GM21360 (cell line): ENCODE results near the gene ARAP3.
"Not testable (repeated sequence)": the region's sequence is repeated elsewhere in the genome, so short reads cannot be mapped to it uniquely, and the experiment has no call there.

Experiments used
- ATAC-seq: cut with Tn5 transposase; IDR thresholded peaks from one replicate; pipeline ENCODE4 v1.9.1; 2021; ENCODE audit warnings: mild to moderate bottlenecking, moderate library complexity; ENCODE audit not compliant: unreplicated experiment

ARAP3 gene, protein sequence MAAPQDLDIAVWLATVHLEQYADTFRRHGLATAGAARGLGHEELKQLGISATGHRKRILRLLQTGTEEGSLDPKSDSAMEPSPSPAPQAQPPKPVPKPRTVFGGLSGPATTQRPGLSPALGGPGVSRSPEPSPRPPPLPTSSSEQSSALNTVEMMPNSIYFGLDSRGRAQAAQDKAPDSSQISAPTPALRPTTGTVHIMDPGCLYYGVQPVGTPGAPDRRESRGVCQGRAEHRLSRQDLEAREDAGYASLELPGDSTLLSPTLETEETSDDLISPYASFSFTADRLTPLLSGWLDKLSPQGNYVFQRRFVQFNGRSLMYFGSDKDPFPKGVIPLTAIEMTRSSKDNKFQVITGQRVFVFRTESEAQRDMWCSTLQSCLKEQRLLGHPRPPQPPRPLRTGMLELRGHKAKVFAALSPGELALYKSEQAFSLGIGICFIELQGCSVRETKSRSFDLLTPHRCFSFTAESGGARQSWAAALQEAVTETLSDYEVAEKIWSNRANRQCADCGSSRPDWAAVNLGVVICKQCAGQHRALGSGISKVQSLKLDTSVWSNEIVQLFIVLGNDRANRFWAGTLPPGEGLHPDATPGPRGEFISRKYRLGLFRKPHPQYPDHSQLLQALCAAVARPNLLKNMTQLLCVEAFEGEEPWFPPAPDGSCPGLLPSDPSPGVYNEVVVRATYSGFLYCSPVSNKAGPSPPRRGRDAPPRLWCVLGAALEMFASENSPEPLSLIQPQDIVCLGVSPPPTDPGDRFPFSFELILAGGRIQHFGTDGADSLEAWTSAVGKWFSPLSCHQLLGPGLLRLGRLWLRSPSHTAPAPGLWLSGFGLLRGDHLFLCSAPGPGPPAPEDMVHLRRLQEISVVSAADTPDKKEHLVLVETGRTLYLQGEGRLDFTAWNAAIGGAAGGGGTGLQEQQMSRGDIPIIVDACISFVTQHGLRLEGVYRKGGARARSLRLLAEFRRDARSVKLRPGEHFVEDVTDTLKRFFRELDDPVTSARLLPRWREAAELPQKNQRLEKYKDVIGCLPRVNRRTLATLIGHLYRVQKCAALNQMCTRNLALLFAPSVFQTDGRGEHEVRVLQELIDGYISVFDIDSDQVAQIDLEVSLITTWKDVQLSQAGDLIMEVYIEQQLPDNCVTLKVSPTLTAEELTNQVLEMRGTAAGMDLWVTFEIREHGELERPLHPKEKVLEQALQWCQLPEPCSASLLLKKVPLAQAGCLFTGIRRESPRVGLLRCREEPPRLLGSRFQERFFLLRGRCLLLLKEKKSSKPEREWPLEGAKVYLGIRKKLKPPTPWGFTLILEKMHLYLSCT (N-terminal part only)

DNA sequence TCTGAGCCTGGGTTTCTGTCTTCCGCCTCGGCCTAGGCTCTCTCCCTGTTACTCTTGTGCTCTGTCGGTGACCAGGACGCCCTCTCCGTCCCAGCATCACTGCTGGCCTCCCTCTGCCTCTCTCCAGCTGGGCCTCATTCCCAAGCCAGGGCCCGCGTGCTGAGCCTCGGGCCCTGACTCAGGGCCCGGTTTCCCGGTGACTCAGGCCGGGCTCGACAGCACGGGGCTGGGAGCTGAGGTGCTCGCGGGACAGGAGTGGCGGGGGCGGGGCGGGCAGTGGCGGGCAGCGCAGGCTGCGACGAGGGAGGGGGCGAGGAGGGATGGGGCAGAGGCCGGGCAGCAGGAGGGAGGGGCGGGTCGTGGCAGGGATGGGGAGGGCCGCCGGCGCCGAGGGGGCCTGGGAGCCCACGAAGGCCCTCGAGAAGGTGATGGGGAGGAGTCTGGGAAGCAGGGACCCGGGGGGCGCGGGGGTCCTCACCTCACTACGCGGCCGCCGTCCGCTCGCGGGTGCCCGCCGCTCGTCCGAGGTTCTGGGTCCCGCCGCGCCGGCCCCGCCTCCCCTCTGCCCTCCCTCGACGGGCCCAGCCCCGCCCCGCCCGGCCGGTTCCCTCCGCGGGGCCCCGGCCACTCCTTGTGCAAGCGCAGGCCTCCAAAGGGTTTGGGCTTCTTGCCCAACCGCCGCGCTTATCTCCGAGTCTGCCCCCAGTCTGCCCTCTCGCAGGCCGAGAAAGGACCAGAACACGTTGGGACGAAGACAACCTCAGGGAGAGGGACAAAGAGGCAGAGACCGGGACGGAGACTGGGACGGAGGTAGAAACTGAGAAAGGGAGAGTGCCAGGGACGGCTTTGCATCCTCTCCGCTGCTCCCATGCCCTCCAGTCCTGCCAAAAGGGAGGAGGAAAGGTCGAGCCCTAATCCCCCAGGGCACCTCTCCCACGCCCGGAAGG is at the start of gene ARAP3:
TSS of gene ARAP3 (minus strand) at position 536 of the 947 bp plus-strand sequence. CDS start 1,744 bp downstream, outside the sequence.
- peak; percentile 51 for ATAC-seq

DNA sequence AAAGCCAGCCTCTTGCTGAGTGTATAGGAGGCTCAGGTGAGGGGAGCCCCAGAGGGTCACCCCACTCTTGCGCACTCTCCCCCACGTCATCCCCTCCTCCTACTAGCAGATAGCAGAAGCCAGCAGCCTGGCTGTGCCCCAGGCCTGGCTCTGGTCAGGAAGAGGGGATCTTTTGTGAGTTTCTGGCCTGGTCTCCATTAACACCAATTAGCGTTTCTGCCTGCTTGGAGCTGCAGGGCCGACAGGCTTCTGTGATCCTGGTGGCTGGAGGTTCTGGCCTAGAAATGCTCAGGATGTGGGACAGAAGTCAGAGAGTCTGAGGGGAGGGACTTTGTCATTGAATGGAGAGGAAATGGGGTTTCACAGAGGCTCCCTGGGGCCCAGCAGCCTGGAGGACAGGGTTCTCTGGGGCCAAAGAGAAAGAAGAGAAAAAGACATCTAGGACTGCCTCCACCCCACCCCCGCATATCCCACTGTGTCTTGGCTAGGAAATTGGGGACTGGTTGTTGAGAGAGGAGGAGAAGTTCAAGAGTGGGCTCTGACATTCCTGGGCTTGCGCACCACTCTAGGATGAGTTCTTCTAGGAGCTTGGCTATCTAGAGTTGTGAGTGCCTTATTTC is 47.5 kb upstream of the ARAP3 start:
- no peak for ATAC-seq

DNA sequence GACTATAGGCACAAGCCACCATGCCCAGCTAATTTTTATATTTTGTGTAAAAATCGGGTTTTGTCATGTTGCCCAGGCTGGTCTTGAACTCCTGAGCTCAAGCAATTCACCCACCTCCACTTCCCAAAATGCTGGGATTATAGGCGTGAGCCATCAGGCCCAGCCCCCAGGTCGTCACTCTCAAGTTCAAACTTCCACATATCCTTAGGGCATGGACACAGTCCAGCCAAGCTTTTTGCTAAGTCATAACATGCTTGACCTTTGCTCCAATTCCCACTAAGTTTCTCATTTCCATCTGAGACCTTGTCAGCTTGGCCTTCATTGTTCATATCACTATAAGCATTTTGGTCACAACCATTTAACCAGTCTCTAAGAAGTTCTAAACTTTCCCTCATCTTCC is 43.9 kb upstream of the ARAP3 start:
- no peak for ATAC-seq

DNA sequence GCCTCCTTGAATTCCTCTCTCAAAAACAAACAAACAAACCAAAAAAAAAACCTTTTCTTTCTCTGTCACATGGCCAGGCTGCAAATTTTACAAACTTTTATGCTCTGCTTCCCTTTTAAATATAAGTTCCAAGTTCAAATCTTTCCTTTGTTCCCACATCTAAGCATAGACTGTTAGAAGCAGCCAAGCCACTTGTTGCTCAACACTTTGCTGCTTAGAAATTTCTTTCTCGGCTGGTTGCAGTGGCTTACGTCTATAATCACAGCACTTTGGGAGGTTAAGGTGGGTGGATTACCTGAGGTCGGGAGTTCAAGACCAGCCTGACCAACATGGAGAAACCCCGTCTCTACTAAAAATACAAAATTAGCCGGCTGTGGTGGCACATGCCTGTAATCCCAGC is 43.1 kb upstream of the ARAP3 start:
- ATAC-seq = not testable (repeated sequence)

DNA sequence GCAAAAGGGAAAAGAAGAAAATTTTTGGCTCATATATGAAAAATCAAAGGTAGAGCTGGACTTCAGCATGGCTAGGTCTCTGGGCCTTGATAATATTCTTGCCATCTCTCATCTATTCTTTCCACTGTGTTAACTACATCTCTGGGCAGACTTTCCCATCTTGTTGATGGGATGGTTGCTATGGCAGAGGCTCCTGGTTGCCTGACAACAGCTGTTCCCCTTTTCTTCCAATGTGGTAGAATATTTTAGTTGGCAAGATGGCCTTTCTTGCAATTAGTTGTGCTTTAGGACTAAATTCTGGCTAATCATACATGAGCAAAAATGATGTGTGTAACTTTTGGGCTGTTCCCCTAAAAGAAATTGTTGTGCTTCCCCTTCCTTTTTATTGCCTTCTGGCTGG is 40.2 kb upstream of the ARAP3 start:
- no peak for ATAC-seq

DNA sequence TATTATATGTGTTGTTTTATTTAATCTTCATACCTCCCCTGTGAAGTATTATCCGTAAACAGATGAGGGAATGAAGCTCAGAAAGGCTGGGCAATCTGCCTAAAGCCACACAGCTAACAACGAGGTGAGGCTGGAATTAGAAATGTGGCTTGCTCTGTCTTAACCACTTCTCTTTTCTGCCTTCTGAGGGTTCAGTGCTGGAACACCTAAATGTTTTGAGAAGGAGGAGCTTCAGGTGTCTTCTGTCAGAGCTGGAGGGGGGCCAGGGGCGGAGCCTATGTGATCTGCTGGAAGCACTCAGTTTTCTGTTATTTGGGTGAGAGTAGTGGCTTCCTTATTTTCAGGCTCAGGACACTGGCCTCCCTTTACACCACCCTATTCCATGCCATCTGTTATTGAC is 35.0 kb upstream of the ARAP3 start:
- ATAC-seq = no peak

DNA sequence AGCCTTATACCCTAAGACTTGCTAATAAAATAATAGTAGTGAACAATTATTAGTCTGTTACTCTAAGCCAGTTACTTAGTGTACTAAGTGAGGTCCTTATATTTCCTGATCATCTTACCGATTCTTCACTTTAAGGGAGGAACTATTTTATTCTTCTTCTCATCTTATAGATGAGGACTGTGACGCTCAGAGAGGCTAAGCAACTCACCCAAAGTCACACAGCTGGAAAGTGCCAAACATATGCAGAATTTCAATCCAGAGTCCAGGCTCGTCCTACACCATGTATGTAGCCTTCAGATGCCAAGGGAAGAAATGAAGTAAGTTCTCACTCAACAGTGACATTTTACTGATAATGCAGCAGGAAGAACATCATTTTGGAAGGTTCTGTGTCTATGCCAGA is 34.4 kb upstream of the ARAP3 start:
- ATAC-seq = no peak

DNA sequence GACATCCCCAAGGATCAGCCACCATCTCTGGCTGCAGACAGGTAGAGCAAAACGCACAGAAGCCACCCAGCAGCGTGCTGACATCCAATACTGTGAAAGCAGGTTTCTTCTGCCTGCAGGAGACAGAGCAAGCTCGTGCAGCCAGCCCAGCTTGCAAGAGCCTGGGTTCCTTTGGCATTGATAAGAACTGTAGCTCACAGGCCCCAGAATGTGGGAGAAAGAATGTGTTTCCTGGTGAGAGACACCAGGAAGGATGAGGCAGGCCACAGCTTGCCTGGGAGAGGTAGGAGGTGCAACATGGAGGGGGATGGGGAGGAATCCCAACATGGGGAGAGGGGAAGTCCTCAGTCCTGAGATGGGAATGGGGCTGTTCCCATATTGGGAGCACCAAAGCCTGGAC is 34.0 kb upstream of the ARAP3 start:
- no peak for ATAC-seq

DNA sequence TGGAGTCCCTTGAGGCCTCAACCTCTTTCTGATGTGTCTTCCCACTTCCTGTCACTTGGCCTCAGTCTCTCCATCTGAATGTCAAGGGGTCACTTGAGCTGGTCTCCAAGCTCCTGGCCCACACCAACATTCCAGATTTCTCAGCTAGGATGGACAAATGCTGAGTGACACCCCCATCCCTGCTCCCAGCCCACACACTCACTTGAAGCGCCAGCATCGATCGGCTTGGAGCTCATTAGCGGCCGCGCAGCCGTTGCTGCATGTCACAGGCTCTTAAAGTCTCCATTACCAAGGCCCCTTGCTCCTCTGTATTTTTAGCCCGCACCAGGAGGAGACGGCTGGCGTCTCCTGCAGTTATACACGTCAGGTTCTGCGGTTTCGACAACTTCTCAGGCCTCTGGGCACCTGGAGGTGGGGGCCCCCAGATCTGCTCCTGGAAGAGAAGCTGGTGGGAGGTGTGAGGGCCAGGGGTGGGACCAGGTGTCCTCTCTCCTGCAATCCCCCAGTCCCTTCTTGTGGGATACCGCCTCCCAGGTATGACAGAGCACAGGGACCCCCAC is 33.4 kb upstream of the ARAP3 start:
- no peak for ATAC-seq

DNA sequence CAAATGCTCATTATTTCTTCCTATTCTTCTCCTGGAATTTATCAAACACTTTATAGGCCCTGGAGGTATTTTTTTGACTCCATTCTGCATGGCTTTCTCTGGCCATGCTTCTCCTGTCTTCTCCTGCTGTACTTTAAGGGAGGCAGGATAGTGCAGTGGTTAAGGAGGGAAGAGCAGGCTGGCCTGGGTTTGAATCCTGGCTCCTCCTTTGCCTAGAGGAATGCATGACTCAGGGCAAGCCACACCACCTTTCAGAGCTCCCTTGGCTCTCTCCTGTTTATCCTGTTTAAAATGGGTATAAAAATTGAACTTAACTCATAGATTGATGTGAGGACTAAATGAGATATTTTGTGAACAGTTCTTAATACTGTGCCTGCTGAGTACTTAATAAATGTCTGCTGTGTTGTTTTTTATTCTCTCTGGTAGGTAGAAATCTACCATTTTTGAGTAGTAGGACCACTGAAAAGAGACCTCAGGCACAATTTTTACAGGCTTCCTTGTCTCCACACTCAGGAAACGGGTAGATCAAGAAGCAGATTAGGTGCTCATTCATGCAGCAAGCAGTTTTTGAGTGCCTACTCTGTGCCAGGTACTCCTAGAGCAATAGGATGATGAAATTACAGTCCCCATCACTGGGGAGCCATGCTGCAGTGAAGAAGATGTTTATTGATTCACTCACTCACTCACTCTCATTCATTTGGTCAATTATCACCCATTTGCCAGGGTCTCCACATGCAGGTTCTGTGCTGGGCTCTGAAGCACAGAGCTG is 32.7 kb upstream of the ARAP3 start:
- ATAC-seq = no peak

DNA sequence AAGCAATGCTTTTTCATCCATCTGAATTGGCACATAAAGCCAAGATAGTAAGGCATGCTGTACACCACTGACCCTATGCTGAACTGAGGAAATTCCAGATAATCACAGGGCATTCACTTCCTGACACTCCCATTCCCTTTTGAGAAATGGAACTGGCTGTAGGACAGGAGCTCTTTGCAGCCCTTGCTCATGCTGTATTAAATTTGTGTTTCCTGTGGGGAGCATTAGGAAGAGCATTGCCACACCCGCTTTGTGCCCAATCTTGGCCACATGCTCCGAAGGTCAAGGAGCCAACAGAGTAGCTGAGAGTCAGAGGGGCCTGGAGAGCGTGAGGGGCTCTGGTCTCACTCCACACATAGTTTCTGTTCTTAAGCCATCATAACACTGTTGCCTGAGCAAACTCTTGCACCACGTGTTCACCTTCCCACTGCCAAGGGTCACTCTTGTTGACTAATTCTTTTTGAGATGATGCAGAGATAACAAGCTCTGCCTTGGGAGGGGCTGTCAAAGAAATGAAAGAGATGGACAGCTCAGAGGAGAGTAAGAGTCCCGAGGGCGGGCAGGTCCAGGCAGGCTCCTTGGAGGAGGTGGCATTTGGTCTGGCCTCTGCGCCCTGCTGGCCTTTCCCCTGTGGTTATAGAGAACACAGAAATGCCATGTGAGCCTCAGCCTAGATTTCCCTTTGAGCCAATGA is 31.7 kb upstream of the ARAP3 start:
- no peak for ATAC-seq

DNA sequence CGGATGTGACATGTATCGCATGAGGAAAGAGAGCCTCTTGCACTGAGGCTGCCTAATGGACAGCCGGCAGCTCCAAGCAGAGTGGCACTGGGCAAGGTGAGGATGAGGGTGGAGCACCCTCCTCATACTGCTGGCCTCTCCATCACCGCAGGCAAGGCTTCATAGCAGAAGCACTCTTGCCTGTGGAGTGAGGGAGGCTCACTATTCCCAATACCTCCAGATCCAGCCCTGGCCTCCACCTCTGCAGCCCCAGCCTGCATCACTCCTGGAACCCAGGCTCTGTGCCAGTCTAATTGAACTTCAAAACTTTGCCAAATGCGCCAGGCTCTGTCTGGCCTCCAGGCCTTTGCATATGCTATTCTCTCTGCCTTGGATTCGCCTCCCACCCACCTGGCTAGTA is 29.7 kb upstream of the ARAP3 start:
- no peak for ATAC-seq

DNA sequence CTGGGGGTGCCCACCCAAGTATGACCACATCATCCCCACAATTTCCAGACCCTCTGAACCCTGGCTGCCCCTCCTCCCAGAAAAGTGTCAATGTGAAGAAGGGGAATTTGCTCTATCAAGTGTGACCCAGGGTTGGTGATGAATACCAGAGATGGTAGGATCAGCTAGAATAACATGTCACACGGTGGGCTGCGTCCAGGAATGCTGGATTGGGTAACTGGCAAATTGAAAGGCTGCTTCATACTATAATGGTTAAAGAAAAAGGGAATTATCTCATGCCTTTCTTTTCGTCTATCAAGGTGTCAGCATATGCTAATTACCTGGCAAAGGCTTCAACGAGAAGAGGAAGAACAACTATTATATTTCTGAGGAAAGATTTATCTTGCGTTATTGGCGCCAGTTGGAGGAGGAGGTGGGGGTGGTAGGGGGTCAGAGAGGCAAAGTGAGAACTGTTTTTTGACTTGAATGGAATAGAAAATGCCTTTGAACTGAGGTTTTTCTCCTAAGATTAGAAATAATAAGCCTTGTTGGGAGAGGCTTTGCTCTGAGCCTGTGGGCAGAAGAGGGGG is 27.8 kb upstream of the ARAP3 start:
- no peak for ATAC-seq

DNA sequence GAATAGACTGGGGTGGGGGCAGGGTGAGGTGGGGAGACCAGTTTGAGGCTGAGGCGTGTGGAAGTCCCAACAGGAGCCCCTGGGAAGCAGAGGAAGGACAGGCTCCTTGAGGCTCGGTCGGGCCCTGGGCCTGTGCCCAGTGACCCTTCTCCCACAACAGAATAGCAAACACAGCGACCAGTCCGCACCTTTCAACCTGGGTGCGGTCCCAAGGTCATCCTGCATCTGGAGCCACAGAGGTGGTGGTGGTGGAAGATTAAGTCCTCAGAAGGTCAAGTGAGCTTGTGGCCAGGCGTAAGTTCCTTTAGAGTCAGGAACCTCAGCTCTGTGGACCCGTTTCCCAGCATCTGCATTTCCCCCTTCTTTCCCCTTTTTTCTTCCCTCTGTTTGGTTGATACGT is 26.0 kb upstream of the ARAP3 start:
- no peak for ATAC-seq

DNA sequence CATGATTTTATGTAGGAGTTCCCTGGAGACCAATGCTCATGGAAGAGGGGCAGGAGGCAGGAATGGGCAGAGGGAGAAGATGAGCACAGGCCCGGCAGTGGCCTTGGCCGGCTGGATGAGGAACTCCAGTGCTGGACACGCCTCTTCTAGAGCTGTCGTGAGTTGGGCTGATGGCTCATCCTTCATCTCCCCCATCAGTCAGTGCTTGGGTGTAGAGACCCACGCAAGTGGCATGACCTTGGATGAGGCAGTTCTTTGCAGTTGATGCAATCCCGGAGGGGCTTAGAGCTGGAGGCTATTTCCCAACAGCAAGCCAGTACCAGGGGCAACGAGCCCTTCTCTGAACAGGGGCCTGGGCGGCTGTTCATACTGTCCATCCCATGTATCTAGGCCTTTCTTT is 25.5 kb upstream of the ARAP3 start:
- ATAC-seq = no peak

DNA sequence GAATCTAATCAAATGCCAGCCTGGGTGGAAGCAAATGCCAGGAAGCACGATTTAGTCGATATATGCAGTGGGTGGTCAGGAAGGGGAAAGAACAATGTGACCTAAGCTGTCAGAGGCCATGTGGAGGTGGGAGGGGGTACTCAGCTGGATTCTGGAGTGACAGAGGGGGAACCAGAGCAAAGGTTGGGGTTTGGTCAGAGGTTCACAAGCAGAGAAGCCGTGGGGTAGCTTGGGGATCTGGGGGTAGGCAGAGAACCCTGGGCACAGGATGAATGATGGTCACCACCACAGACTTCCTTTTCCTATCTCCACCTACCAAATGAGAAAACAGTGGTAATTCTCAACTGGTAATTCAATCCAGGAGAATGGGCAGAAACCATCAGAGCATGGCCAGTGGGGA is 24.1 kb upstream of the ARAP3 start:
- no peak for ATAC-seq

DNA sequence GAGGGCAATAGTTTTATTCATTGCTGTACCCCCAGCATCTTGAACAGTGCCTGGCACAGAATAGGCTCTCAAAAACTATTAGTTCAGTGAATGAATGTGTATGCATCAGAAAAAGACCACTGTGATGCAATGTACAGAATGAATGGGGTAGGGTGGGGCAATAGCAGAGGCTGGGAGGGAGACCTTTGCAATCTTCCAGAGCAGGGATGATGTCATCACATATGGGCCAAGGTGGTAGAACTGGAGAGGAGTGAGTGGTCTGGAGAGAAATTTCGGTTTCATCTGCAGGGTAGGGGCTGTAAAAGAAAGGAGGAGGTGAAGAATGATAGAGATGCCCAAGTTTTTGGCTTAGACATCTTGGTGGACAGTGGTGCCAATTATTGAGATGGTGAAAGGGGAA is 23.4 kb upstream of the ARAP3 start:
- no peak for ATAC-seq
